AG10803 (cell line): ENCODE results near the gene PML.

Source experiments
- DNase-seq: peaks from one replicate; pipeline ENCODE4 v3.0.0; 2010; ENCODE audit warnings: low read depth
- H3K4me3 ChIP-seq: 2 replicates; pipeline ENCODE4 v1.5.1; 2011; ENCODE audit warnings: mild to moderate bottlenecking, low read length, control low read depth
- CTCF ChIP-seq: conservative IDR thresholded peaks from 2 replicates; pipeline ENCODE4 v1.5.1; 2011; ENCODE audit warnings: mild to moderate bottlenecking, low read length, control low read depth, inconsistent platforms

Gene PML

GRCh38 chr15:74010929-74011540, 16.5 kb downstream of the PML start:
- TF ChIP-seq CTCF: no peak
- no peak overlapping the region for H3K4me3 ChIP-seq
- DNase-seq: peak; percentile 59

DNA sequence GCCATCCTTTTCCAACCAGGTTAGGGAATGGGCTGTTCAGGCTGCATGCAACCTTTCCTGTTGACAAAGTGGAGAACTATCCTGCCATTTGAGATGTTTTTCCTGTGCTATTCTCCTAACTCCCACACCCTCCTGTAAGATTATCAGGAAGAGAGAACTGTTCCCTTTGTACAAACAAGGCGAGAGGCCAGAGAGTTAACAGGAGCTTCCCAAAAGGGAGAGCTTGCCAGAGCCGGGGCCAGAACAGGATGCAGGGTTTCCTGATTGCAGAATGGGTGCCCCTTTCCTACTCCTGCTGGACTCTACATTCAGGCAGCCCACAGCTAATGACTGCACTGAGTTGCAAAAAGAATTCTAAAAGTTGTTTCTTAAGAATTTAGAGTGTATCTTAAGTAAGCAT, 17.1 kb downstream of the PML start:
- DNase-seq: peak; percentile 42
- no peak for TF ChIP-seq CTCF
- H3K4me3 ChIP-seq: no peak overlapping the region

DNA sequence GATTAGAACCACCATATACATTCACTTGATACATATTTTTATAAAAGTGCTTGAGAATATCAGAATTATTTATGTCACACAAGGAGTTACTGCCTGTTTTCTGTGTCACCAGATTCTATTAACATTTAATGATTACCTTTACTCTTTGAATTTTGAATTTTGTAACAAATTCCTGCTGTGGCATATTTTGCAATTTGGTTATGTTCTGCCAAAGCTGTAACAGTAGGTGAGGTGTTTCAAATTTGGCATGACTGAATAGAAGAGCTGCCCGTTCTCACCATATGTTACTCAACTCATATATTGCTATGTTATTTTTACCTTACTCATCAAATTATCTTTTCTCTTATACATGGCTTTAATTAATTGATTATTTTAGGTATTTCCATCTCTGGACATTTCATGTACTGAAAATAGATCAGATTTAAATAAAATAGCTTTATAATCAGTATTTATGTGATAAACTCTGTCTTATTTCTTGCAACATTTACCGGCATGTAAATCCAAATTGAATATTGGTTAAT, 18.9 kb downstream of the PML start:
- H3K4me3 ChIP-seq: no peak overlapping the region
- DNase-seq: no peak
- TF ChIP-seq CTCF: no peak

- no peak for TF ChIP-seq CTCF
- no peak overlapping the region for H3K4me3 ChIP-seq
- no peak for DNase-seq
Measured at GRCh38 chr15:74019734-74020133, 25.2 kb downstream of the PML start.

DNA sequence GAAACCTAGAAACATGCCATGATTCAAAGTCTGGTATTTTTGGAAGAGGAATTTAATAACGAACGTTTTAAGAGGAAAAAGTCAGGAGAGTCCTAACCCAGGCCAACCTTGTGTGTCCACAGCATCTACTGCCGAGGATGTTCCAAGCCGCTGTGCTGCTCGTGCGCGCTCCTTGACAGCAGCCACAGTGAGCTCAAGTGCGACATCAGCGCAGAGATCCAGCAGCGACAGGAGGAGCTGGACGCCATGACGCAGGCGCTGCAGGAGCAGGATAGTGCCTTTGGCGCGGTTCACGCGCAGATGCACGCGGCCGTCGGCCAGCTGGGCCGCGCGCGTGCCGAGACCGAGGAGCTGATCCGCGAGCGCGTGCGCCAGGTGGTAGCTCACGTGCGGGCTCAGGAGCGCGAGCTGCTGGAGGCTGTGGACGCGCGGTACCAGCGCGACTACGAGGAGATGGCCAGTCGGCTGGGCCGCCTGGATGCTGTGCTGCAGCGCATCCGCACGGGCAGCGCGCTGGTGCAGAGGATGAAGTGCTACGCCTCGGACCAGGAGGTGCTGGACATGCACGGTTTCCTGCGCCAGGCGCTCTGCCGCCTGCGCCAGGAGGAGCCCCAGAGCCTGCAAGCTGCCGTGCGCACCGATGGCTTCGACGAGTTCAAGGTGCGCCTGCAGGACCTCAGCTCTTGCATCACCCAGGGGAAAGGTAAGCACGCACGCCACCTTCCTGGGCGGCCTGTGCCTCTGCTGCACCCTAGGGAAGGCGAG, 28.4 kb downstream of the PML start:
- no peak overlapping the region for H3K4me3 ChIP-seq
- DNase-seq: no peak
- TF ChIP-seq CTCF: no peak

- no peak for TF ChIP-seq CTCF
- no peak for DNase-seq
Measured at GRCh38 chr15:74024687-74025086, 30.2 kb downstream of the PML start.

DNA sequence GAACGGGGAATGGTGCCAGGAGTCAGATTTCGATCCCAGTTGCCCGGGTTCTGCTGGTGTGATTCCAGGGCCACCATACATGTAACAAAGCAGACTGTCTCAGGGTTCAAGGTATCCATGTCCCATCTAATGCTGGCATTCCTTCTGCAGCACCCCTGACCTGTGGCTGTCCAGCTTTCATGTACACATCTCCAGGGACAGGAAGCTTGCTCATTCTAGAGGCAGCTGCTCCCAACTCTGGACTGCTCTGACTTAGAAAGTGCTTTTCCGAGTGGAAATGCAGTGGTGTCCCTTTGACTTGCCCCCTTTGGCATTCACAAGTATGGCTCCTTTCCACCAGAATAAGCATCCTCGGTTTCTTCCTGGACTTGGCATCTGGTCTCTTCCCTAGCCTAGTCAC, 30.9 kb downstream of the PML start:
- no peak for TF ChIP-seq CTCF
- DNase-seq: peak; percentile 22
- H3K4me3 ChIP-seq: no peak overlapping the region

More at GRCh38 chr15:74024687-74025086, 30.2 kb downstream of the PML start:
- H3K4me3 ChIP-seq: no peak overlapping the region
